Measurements from ENCODE around the gene SLC7A14.
"Not testable (repeated sequence)": the region's sequence is repeated elsewhere in the genome, so short reads cannot be mapped to it uniquely, and the experiment has no call there.

The SLC7A14 gene

DNA sequence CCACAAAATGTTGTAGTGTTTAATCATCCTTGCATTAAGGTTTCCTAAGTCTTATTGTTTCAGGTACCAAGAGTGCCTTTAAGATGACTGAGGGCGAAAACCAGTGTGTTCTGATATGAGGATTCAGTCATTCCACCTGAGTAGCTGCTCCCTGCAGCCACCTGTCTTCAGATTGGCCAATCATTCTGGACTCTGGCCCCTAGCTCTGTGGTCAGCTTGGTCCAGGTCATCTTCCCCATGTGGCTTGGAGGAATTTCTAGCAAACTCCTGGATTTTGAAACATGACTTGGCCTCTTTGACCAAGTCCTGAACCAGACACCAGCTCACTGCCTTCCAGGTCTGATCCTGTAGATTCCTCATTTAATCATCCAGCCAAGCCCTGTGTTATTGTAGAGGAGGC, 7.8 kb upstream of the SLC7A14 start:
- no peak for DNase-seq (ENCODE audit: low spot score)

GRCh38 chr3:170589113-170589512, 3.2 kb upstream of the SLC7A14 start:
- DNase-seq (ENCODE audit: low spot score), result no peak

- peak; percentile 22 for DNase-seq (ENCODE audit: low spot score)
Measured at GRCh38 chr3:170585008-170585936, 603 bp downstream of the SLC7A14 start.

GRCh38 chr3:170584585-170585007, 1.3 kb downstream of the SLC7A14 start:
- peak; percentile 80 for DNase-seq (ENCODE audit: low spot score)

- no peak for DNase-seq (ENCODE audit: low spot score)
Measured at GRCh38 chr3:170579646-170580045, 6.2 kb downstream of the SLC7A14 start.

- DNase-seq (ENCODE audit: low spot score), result peak; percentile 64
Measured at GRCh38 chr3:170572665-170573253, 13.1 kb downstream of the SLC7A14 start.

DNA sequence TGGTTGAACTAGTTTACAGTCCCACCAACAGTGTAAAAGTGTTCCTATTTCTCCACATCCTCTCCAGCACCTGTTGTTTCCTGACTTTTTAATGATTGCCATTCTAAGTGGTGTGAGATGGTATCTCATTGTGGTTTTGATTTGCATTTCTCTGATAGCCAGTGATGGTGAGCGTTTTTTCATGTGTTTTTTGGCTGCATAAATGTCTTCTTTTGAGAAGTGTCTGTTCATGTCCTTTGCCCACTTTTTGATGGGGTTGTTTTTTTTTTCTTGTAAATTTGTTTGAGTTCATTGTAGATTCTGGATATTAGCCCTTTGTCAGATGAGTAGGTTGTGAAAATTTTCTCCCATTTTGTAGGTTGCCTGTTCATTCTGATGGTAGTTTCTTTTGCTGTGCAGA, 18.3 kb downstream of the SLC7A14 start:
- not testable (repeated sequence) for DNase-seq (ENCODE audit: low spot score)

DNA sequence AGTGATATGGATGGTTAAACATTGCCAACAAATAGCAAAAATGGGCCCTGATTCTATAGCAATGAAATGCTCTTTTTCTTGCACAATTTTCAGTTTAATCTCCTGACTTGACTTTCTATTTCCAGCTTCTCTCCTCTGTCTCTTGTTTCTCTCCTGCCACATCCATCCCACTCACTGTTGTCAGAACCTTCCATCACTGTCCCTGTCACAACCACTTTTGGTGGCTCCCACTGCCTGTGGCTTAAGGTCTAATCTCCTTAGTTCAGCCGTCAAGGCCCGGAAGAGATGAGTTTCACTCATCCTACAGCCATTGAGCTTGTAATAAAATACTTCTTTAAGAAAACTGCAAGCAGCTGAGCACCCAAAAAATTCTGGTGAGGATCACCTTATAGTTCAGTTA, 19.5 kb downstream of the SLC7A14 start:
- no peak for DNase-seq (ENCODE audit: low spot score)

DNA sequence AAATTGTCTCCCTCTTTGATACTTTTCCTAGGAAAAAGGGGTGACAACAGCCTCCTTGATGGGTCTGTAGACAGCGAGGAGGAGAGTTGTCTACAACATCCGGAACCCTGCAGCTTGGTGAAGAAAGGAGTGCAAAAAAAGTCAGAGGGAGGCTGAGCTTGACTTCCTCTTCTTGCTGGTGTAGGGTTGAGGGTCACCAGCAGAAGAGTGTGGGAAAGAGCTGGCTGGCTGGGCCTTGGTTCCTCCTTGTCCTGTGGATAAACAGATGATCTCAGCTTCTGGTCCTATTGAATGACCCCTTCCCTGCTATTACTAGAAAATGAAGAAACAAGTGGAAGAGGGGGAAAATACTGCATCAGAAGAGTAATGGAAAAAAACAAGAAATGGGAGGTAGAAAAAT, 20.4 kb downstream of the SLC7A14 start:
- DNase-seq (ENCODE audit: low spot score), result no peak

DNA sequence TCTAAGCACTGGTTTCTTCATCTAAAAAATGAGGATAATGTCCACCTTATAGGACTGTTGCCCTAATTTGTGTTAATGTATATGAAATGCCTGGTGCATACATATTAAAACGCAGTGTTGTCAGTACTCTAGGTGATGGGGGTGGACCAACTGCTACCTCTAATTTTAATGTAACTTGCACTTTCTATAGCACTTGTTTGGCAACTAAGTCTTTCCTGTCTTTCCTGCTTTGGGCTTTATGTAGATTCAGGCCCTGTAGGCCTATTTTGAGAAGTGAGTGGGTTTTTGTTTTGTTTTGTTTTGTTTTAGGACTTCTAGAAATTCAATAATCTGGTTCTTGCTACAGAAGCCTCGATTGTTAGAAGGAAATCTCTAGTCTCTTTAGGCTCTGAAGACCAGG, 21.2 kb downstream of the SLC7A14 start:
- DNase-seq (ENCODE audit: low spot score), result no peak

- DNase-seq (ENCODE audit: low spot score), result peak; percentile 56
Measured at GRCh38 chr3:170563712-170564423, 22.0 kb downstream of the SLC7A14 start.

GRCh38 chr3:170562080-170562479, 23.8 kb downstream of the SLC7A14 start:
- no peak for DNase-seq (ENCODE audit: low spot score)

GRCh38 chr3:170560717-170561382, 25.0 kb downstream of the SLC7A14 start:
- no peak for DNase-seq (ENCODE audit: low spot score)

- no peak for DNase-seq (ENCODE audit: low spot score)
Measured at GRCh38 chr3:170560296-170560695, 25.6 kb downstream of the SLC7A14 start.

- DNase-seq (ENCODE audit: low spot score), result no peak
Measured at GRCh38 chr3:170558427-170558826, 27.4 kb downstream of the SLC7A14 start.

DNA sequence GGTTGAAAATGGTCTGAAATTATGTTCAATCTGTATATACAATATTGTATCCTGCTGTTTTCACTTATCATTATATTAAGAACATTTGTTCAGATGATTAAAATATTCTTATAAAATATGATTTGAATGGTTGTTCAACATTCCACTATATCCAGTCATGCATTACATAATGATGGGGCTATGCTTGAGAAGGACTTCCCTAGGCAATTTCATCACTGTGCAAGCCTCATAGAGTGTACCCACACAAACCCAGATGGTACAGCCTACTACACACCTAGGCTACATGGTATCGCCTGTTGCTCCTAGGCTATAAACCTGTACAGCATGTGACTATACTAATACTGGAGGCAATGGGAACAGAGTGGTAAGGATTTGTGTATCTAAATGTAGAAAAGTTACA, 30.5 kb downstream of the SLC7A14 start:
- peak; percentile 17 for DNase-seq (ENCODE audit: low spot score)

- peak; percentile 14 for DNase-seq (ENCODE audit: low spot score)
Measured at GRCh38 chr3:170553788-170554757, 31.8 kb downstream of the SLC7A14 start.

- DNase-seq (ENCODE audit: low spot score), result no peak
Measured at GRCh38 chr3:170551252-170551651, 34.6 kb downstream of the SLC7A14 start.

DNA sequence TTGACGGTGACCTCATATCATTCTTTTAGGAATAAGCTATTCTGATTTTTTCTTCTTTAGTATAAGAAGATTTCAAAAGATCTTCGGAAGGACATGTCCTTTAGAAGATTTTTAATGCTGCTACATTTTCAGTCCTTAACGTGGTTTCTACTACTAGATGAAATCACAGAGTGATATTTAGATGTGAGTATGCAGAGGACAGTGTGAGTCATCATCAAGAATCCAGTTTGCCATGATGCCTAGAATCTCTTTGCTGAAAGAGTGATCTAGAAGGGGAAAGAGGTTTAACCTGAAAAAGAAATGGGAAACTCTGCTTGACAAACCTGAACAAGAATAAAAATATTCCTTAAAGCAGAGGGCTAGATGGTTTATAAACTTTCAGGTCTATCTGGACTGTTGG, 43.2 kb downstream of the SLC7A14 start:
- DNase-seq (ENCODE audit: low spot score), result peak; percentile 35

- no peak for DNase-seq (ENCODE audit: low spot score)
Measured at GRCh38 chr3:170539897-170540296, 46.0 kb downstream of the SLC7A14 start.

GRCh38 chr3:170536712-170537111, 49.2 kb downstream of the SLC7A14 start:
- no peak for DNase-seq (ENCODE audit: low spot score)

All from AG08395 (cell line).